SK-N-SH treated with all-trans-retinoic acid at 6 μM for 48 hours (cell line): ENCODE results near the gene SSU72.

Source experiments
- ATAC-seq: fragments of 200-7000 bp; cut with Tn5 transposase; 3 replicates; pipeline ENCODE4 v1.9.1; 2020; ENCODE audit warnings: mild to moderate bottlenecking, moderate library complexity
- ARNTL ChIP-seq: fragments of 450-650 bp; formaldehyde crosslinking; IDR thresholded peaks from 2 replicates; pipeline ENCODE4 v1.5.0; 2020; ENCODE audit warnings: low read depth, mild to moderate bottlenecking, moderate library complexity, borderline replicate concordance
- BACH2 ChIP-seq: fragments of 250-450 bp; sonication (Bioruptor Pico); IDR thresholded peaks from 2 replicates; pipeline ENCODE4 v1.9.0; 2021; ENCODE audit warnings: mild to moderate bottlenecking, borderline replicate concordance
- CREB5 ChIP-seq: fragments of 250-450 bp; sonication (Bioruptor Pico); IDR thresholded peaks from 2 replicates; pipeline ENCODE4 v1.5.1; 2020; ENCODE audit warnings: low read depth, mild to moderate bottlenecking, moderate library complexity
- CSDC2 ChIP-seq: fragments of 250-450 bp; sonication (Bioruptor Pico); IDR thresholded peaks from 2 replicates; pipeline ENCODE4 v1.5.0; 2020; ENCODE audit warnings: mild to moderate bottlenecking, moderate library complexity
- ESRRG ChIP-seq: fragments of 250-450 bp; sonication (Bioruptor Pico); IDR thresholded peaks from 2 replicates; pipeline ENCODE4 v1.6.1; 2021; ENCODE audit warnings: mild to moderate bottlenecking
- ISL1 ChIP-seq: fragments of 250-450 bp; sonication (Bioruptor Pico); IDR thresholded peaks from 2 replicates; pipeline ENCODE4 v2.1.2; 2022; ENCODE audit warnings: mild to moderate bottlenecking, moderate library complexity
- OSR1 ChIP-seq: fragments of 250-450 bp; sonication (Bioruptor Pico); IDR thresholded peaks from 2 replicates; pipeline ENCODE4 v1.8.0; 2022; ENCODE audit warnings: moderate library complexity, mild to moderate bottlenecking, inconsistent platforms
- PATZ1 ChIP-seq: fragments of 250-450 bp; sonication (Bioruptor Pico); IDR thresholded peaks from 2 replicates; pipeline ENCODE4 v1.8.0; 2020; ENCODE audit warnings: mild to moderate bottlenecking, moderate library complexity, borderline replicate concordance
- POU6F1 ChIP-seq: fragments of 250-450 bp; sonication (Bioruptor Pico); IDR thresholded peaks from 2 replicates; pipeline ENCODE4 v1.8.0; 2021; ENCODE audit warnings: low read depth, mild to moderate bottlenecking, moderate library complexity, borderline replicate concordance
- PPARA ChIP-seq: fragments of 250-450 bp; sonication (Bioruptor Pico); IDR thresholded peaks from 2 replicates; pipeline ENCODE4 v1.5.0; 2020; ENCODE audit warnings: mild to moderate bottlenecking, borderline replicate concordance
- RARB ChIP-seq: fragments of 250-450 bp; sonication (Bioruptor Pico); IDR thresholded peaks from 2 replicates; pipeline ENCODE4 v1.8.0; 2021; ENCODE audit warnings: mild to moderate bottlenecking, moderate library complexity
- TCF4 ChIP-seq: fragments of 250-450 bp; sonication (Bioruptor Pico); IDR thresholded peaks from 2 replicates; pipeline ENCODE4 v1.8.0; 2021; ENCODE audit warnings: mild to moderate bottlenecking, moderate library complexity, borderline replicate concordance
- TOX ChIP-seq: fragments of 250-450 bp; sonication (Bioruptor Pico); IDR thresholded peaks from 2 replicates; pipeline ENCODE4 v1.8.0; 2021; ENCODE audit warnings: mild to moderate bottlenecking, moderate library complexity, borderline replicate concordance
- ZFP3 ChIP-seq: fragments of 250-450 bp; sonication (Bioruptor Pico); IDR thresholded peaks from 2 replicates; pipeline ENCODE4 v1.5.0; 2020; ENCODE audit warnings: mild to moderate bottlenecking, moderate library complexity
- ZFP30 ChIP-seq: fragments of 450-650 bp; formaldehyde crosslinking; IDR thresholded peaks from 2 replicates; pipeline ENCODE4 v1.5.0; 2022; ENCODE audit warnings: mild to moderate bottlenecking, moderate library complexity
- ZNF565 ChIP-seq: fragments of 450-650 bp; formaldehyde crosslinking; conservative IDR thresholded peaks from 2 replicates; pipeline ENCODE4 v1.5.0; 2020; ENCODE audit warnings: low read depth, mild to moderate bottlenecking, moderate library complexity
- ZNF8 ChIP-seq: fragments of 450-650 bp; formaldehyde crosslinking; IDR thresholded peaks from 2 replicates; pipeline ENCODE4 v1.5.0; 2020; ENCODE audit warnings: mild to moderate bottlenecking, moderate library complexity
- TF ChIP-seq, protein P1 (sequence below): fragments of 250-450 bp; sonication (Bioruptor Pico); IDR thresholded peaks from 2 replicates; pipeline ENCODE4 v1.5.1; 2021; ENCODE audit warnings: mild to moderate bottlenecking, moderate library complexity
- TF ChIP-seq, protein P2 (sequence below): fragments of 250-450 bp; sonication (Bioruptor Pico); IDR thresholded peaks from 2 replicates; pipeline ENCODE4 v1.5.0; 2020; ENCODE audit warnings: mild to moderate bottlenecking, moderate library complexity

SSU72 gene

DNA sequence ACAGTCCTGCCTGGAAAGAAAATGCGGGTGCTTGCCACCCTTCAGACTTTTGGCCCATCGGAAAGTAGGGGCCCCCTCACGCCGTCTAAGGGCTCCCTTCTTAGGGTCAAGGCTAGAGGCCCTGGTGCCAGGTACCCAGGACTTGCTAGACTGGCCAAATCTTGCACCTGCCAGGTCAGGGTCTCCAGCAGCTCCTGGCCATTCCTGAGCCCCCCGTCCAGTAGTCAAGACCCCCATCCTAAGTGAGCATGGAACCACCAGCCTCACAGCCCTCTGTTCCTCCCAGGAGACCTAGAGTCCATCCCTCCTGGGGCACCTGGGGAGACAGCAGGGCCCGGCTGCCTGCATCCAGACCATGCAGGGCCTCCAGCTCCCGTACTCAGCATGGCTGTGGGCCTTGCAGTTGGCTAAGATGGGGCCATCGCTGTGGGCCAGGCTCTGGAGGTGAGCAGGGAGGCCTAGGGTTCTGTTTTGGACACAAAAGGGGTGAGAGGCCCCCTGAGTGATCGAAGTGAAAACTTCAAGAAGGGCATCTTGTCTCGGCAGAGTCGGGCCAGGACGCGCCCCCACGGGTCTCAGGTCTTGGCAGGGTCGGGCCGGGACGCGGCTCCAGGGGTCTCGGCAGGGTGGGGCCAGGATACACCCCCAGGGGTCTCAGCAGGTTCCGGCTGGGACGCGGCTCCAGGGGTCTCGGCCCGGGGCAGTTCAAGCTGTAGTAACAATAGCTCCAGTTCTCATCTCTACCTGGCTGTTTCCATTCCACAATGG, 19.4 kb upstream of the SSU72 start:
- no peak for TF ChIP-seq ZNF565
- TF ChIP-seq CSDC2 (CRISPR knock-in tag) = no peak
- no peak for TF ChIP-seq PATZ1 (CRISPR knock-in tag)

DNA sequence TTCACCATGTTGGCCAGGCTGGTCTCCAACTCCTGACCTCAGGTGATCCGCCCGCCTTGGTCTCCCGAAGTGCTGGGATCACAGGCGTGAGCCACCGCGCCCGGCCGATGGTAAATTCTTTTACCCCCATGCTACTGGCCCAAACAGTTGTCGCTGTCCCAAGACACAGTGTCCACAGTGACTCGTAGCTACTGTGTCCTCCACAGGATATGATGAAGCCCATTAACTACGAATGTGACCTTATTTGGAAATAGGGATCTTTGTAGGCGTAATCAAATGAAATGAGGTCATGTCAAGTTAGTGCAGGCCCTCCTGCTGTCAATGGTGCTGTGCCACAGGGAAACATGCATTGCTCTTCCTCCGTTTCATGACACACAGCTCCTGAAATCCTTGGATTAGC, 16.8 kb upstream of the SSU72 start:
- TF ChIP-seq PATZ1 (CRISPR knock-in tag) (no peak), TCF4 (CRISPR knock-in tag) (no peak), BACH2 (CRISPR knock-in tag) (no peak), ZNF8 (CRISPR knock-in tag) (no peak), RARB (CRISPR knock-in tag) (no peak), ARNTL (CRISPR knock-in tag) (no peak), POU6F1 (CRISPR knock-in tag) (no peak), ESRRG (CRISPR knock-in tag) (no peak), CREB5 (CRISPR knock-in tag) (no peak), ISL1 (CRISPR knock-in tag) (no peak), ZFP3 (CRISPR knock-in tag) (no peak), PPARA (CRISPR knock-in tag) (no peak), ZFP30 (CRISPR knock-in tag) (no peak), OSR1 (no peak), TOX (no peak)
- TF ChIP-seq, protein P1, sequence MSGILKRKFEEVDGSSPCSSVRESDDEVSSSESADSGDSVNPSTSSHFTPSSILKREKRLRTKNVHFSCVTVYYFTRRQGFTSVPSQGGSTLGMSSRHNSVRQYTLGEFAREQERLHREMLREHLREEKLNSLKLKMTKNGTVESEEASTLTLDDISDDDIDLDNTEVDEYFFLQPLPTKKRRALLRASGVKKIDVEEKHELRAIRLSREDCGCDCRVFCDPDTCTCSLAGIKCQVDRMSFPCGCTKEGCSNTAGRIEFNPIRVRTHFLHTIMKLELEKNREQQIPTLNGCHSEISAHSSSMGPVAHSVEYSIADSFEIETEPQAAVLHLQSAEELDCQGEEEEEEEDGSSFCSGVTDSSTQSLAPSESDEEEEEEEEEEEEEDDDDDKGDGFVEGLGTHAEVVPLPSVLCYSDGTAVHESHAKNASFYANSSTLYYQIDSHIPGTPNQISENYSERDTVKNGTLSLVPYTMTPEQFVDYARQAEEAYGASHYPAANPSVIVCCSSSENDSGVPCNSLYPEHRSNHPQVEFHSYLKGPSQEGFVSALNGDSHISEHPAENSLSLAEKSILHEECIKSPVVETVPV = no peak
- TF ChIP-seq, protein P2, sequence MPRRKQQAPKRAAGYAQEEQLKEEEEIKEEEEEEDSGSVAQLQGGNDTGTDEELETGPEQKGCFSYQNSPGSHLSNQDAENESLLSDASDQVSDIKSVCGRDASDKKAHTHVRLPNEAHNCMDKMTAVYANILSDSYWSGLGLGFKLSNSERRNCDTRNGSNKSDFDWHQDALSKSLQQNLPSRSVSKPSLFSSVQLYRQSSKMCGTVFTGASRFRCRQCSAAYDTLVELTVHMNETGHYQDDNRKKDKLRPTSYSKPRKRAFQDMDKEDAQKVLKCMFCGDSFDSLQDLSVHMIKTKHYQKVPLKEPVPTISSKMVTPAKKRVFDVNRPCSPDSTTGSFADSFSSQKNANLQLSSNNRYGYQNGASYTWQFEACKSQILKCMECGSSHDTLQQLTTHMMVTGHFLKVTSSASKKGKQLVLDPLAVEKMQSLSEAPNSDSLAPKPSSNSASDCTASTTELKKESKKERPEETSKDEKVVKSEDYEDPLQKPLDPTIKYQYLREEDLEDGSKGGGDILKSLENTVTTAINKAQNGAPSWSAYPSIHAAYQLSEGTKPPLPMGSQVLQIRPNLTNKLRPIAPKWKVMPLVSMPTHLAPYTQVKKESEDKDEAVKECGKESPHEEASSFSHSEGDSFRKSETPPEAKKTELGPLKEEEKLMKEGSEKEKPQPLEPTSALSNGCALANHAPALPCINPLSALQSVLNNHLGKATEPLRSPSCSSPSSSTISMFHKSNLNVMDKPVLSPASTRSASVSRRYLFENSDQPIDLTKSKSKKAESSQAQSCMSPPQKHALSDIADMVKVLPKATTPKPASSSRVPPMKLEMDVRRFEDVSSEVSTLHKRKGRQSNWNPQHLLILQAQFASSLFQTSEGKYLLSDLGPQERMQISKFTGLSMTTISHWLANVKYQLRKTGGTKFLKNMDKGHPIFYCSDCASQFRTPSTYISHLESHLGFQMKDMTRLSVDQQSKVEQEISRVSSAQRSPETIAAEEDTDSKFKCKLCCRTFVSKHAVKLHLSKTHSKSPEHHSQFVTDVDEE (CRISPR knock-in tag) = no peak
- ATAC-seq = no peak

More for the DNA sequence above, 19.4 kb upstream of the SSU72 start:
- ATAC-seq = 0 out of 3 replicates have a peak, but pooled peaks have one; percentile 7
